SKM-1 (cell line): ENCODE data around the gene TMEM174.
"Not testable (repeated sequence)": the region's sequence is repeated elsewhere in the genome, so short reads cannot be mapped to it uniquely, and the experiment has no call there.

Source experiments
- DNase-seq: peaks from one replicate; lab custom pipeline; 2025; ENCODE audit not compliant: unreplicated experiment; lab: John Stamatoyannopoulos, UW

Gene TMEM174

DNA sequence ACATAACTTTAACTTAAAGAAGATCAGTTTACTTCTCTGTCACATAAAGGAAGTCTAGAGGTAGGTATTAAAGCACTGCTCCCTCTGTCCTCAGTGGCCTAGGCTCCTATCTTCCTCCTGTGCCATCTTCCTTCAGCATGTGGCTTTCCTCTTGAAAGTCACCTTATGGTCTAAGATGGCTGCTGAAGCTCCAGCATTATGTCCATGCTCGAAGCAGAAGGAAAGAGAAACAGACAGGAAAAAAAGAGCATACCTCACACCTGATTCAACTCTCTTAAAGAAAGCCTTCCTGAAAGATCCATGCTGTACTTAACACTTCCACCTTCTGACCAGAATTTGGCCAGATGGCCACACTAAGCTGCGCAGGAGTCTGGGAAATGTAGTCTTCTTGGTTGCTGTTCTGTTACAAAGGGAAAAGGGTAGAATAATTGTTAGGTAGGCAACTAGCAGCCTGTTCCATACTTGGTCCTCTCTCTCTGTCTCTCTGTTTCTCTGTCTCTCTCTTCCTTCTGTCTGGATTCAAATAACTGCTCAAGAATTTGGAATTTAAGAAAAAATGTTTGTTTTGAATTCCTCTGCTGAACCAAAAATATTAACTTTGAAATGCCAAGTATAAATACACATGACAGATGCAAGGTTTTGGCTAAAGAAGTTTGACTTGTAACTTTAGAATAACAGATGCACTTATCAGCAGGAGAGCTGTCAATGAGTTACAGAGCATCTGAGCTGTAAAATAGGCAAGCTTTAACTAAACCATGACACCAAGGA, 16.0 kb downstream of the TMEM174 start:
- DNase-seq, result no peak

GRCh38 chr5:73189871-73190376, 16.9 kb downstream of the TMEM174 start:
- DNase-seq, result no peak

GRCh38 chr5:73192370-73192769, 19.4 kb downstream of the TMEM174 start:
- DNase-seq, result no peak

- no peak for DNase-seq
Observed at GRCh38 chr5:73193592-73193991, 20.6 kb downstream of the TMEM174 start.

- no peak for DNase-seq
Observed at GRCh38 chr5:73196201-73196600, 23.2 kb downstream of the TMEM174 start.

DNA sequence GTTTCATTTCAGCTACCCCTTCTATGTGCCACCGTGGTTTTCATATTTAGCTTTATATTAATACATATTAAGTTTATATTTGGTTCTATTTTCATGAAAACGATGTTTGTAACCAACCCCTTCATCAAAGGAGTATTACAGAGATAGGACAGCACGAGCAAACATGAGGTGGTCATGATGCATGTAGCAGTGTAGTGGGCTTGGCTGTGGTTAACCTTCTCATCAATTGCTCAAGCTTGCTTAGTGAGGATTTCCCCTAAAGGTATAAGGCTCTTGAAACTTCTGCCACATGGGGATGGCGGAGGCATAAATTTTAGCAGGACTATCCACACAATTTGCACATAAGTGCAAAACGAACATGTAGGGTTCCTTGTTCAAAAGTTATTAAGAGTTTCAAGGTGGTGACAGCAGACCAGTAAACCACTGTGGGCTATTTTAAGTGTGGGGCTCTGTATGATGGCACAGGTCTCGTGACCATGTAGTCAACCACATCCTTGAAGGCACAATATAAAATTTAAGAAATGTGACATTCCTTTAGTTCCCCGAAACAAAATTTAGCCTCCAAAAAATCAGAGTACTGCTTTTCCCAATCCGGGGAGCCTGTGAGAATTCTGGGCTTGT, 24.8 kb downstream of the TMEM174 start:
- DNase-seq, result no peak

DNA sequence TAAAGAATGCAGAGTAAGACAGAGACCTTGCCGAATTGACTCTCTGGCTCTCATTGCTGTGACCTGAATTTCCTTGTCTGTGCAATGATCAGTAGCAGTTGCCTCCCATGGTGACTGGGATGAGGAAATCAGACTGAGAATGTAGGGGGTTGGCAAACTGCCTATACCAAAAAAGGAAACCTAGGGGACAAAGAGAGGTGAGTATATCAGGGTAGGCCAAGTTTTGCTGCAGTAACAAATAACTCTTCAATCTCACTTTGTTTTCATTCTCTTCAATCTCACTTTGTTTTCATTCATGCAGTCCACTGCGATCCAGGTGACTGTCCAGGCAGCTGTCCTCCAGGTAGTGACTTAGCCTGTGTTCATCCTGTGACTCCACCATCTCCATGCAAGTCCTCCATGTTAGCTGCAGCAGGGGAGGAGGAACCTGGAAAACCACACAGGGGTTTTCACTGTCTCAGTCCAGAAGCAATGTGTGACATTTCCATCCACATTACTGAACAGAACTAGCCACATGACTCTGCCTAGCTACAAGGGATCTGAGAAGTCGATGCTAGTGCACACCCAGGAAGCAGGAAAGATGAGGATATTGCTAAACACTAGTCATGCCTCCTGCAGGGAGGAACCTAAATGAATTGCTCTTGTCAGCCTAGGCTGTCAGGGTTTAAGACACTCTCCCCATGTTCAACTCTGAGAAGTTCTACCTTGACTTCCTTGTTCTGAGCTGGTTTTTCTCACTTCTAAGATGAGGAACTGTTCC, 26.0 kb downstream of the TMEM174 start:
- DNase-seq, result no peak

DNA sequence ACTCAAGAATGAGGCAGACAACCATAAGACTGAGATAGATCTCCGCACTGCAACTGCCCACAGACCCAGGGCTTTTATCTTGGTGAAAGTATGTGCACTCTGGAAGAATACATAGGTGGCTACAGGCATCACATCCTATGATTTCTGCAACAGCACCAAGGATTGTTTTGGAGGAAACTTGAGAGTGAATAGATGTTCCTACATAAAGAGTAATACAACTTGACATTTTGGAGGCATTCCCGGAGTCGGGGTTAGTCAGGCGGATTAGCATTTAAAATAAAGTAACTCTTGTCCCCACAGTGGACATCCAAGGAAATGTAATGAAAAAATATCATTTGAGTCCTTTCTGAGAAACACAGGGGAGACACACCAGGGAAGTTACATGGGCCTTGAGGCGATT, 26.7 kb downstream of the TMEM174 start:
- DNase-seq, result no peak

DNA sequence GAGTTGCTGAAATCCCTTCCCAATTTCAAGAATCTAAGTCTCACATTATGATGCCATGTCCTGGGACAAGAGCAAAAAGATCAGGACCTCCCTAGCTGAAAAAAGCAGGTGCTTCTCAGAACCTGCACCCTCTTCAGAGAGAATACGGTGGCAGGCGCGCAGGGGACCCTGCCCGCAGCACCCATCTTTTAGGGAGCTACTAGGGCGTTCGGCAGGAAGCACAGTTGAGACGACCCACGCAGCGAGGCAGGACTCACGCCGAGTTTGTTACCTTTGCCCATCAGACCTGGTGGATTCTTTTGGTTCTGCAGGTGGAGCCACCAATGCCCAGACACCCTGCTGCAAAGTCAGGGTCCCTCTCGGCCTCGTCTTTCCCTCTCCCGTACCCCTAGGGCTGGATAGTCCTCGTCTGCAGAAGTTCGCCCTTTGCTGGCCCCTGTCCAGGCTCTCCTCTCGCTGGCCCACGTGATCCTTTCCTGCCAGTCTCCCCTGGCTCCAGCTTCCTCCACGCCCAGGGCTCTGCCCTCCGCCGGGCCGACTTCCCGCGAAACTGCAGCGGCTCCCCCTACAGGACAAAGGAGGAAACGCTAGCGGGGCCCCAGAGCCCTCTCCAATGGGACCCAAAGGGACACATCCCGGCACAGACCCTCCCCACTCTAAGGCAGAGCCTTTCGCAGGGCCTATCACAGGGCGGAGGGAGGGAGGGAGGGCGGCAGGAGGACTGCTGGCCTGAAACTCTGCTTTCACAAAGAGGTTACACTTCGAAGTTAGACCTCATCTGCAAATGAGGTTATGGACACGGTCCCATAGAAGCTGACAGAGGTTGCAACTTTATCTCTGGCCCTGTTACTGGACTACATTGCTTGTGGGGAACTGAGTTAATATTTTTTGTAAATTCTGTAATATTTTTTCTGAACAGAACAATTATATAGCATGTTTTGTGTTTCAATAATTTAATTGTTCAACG, 28.8 kb downstream of the TMEM174 start:
- DNase-seq, result peak; percentile 61

- DNase-seq, result no peak
Observed at GRCh38 chr5:73204332-73204731, 31.3 kb downstream of the TMEM174 start.

GRCh38 chr5:73204733-73205132, 31.7 kb downstream of the TMEM174 start:
- no peak for DNase-seq

DNA sequence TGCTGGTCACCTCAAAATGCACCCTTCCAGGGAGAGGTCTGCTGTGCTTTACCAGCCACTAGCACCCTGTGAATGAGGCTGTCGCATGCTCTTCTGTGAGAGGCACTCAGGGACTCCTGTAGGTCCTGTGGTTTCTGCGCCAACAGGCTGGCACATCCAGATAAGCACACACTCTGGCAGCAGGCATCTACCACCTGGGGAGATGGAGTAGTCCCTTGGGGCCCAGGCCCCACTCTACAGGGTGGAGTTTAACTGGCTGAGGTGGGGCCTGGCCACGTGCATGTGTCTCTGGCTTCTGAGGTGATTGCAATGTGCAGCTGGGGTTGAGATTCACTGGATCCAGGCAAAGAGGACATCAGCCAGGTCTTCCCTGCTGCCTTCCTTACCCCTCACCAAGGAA, 32.3 kb downstream of the TMEM174 start:
- DNase-seq, result no peak

- DNase-seq, result not testable (repeated sequence)
Observed at GRCh38 chr5:73207239-73207638, 34.2 kb downstream of the TMEM174 start.

DNA sequence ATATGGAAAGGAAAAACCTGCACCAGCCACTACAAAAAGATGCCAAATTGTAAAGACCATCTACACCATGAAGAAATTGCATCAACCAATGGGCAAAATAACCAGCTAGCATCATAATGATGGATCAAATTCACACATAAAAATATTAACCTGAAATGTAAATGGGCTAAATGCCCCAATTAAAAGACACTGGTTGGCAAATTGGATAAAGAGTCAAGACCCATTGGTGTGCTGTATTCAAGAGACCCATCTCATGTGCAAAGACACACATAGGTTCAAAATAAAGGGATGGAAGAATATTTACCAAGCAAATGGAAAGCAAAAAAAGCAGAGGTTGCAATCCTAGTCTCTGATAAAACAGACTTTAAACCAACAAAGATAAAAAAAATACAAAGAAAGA, 36.1 kb downstream of the TMEM174 start:
- DNase-seq, result not testable (repeated sequence)

DNA sequence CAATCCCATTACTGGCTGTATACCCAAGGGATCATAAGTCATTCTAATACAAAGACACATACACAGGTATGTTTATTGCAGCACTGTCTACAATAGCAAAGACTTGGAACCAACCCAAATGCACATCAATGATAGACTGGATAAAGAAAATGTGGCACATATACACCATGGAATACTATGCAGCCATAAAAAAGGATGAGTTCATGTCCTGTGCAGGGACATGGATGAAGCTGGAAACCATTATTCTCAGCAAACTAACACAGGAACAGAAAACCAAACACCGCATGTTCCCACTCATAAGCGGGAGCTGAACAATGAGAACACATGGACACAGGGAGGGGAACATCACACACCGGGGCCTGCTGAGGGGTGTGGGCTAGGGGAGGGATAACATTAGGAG, 39.7 kb downstream of the TMEM174 start:
- not testable (repeated sequence) for DNase-seq

DNA sequence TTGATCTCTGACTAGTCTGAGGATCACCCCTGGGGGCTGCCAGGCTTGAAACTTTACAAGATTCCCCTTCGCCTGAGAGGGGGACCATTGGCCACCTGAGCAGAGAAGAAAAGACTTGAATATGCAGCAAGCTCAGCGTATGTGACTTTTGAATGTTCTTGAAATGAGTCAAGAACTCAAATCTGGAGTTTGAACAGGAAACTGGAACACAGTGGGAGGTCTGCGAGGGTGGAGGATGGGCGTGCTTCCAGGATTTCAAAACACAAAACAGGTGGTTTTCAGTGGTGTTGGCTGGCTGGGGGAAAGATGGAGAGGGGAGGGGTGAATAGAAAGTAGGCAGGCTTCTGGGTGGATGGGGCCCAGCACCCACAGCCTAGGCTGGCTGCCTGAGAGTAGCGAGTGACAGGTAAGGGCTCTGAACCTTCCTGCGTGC, 40.6 kb downstream of the TMEM174 start:
- no peak for DNase-seq

- no peak for DNase-seq
Observed at GRCh38 chr5:73214306-73214705, 41.3 kb downstream of the TMEM174 start.

DNA sequence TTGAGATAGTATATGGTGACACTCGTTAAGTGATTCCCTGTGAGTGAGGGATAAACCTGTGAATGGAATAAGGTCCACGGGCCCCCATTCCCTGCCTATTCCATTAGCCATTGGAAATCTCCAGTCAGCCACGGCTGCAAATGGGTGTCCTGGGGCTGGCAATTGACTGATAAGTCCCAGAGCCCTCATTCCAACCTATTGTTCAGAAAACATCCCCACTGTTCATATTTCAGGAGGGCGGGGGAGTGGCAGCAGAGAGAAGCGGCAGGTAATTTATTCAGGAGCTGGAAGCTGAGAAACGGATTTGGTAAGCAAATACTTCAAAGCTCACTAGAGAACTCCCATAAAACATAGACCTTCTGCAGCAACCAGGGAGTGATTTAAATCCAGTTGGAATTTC, 42.0 kb downstream of the TMEM174 start:
- no peak for DNase-seq

DNA sequence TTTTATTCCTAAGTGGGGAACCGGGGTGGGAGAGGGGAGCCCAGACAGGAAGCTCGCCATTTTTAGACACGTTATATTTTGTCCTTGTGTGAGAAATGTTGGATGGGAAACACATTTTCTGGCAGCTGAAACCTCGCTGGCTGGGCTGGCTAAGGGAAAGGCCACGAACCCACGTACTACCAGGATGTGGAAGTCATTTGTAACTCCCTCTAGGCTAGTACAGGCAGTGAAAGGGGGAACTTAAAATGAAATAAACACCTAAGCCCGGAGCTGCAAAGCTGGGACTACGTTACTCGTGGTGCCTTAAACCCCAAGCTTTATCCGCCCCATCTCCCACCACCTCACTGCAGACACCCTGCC, 42.5 kb downstream of the TMEM174 start:
- no peak for DNase-seq

DNA sequence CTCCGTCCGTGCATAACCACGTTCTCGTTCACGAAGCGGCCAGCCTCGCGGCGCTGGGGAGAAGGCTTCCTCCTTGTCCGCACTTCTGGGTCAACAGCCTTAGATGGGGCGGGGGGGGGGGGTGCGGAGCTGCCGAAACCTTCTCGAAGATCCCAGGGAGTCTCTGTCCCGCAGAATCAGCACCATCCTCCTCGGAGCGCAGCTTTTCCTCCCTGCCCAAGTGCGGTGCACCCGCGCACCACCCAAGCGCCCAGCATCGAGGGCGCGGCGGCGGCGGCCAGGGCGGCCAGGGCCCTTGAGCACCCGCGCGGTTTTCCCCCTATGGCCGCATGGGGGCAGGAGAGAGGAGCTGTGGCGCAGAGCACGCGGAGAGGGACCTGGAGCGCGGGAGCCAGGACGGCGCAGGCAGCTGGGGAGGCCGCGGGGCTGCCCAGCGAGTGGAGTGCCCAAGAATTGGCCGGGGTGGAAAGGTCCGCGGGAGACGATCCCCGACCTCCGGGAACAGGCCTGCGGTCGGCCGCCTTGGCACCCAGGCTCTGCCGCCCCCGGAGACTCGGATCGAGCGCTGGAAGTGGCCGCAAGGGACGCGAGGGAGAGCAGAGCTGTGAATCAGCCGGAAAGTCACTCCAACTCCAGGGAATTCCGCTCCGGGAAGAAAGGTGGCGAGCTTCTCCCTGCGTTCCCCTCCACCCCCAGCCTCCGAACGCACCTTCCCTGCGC, 43.1 kb downstream of the TMEM174 start:
- peak; percentile 23 for DNase-seq
